ENCODE data around the gene TTC9B.

The TTC9B gene

DNA sequence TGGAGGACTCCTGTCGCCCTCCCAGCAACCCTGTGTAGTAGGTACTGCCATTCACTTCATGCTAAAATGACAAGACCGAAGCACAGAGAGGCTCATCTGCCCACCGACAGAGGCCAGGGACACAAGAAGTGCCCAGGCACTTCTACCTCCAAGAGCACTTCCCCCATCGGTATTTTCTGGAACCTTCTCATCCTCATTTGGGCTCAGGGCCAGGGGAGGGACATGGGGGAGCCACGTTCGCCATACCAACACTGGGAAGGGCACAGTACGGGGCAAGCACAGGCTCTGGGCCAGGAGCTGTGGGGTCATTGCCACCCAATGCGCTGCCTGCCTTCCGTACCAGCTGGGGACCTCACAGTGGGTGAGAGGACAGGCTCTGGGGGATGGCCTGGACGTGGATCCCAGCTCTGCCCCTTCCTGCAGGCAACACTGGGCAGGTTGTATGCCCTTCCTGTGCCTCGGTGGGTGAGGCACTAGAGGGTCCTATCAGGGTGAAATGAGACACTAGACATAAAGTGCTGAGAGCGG is 29.6 kb upstream of the TTC9B start:
- DNase-seq (ENCODE audit: low spot score), result no peak

DNA sequence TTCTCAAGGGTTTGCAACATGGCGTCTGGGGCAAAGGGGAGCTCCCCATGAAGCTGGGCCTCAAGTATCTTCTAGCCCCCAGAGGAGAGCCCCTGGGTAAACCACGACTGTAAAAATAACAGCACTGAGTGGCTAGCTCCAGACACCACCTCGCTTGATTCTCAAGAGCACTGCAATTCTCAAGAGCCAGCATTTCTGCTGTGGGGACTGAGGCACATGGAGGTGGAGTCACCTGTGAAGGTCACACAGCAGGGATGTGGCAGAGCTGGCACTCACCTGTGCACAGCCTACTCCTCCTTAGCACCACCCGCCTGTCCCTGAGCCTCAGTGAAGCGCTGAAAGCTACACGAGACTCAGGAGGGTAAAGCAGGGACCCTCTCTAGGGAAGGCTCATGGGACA is 29.0 kb upstream of the TTC9B start:
- DNase-seq (ENCODE audit: low spot score), result no peak

DNA sequence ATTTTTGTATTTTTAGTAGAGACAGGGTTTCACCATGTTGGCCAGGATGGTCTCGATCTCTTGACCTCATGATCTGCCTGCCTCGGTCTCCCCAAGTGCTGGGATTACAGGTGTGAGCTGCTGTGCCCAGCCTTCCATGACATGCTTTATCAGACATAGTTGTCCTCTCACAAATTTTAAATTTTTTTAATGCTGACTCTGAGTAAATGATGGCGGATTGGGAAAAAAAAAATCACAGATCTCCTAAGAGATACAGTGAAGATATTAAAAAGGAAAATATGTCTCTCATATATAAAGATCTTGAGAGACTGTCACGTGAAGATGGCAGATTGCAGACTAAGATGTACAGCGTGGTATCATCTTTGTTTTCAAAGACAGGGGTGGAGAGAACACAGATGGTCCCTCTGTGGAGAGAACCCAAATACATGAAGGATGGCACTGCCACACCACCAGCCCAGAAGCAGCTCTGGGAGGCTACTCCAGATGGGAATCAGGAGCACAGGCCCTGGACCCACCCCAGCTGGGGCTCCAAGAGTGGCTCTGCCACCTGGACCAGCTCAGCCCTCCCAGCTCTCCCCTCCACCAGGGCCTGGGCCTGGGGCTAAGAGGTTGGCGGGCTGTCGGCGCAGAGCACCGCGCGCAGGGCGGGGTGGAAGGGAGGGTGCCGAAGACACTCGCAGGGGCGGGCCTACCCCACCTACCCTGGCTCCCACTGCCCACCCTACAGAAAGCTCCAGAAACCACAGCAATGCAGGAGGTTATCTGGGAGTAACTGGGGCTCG is 28.3 kb upstream of the TTC9B start:
- no peak for DNase-seq (ENCODE audit: low spot score)

GRCh38 chr19:40245506-40246128 is 27.4 kb upstream of the TTC9B start:
- no peak for DNase-seq (ENCODE audit: low spot score)

- no peak for DNase-seq (ENCODE audit: low spot score)
Observed at GRCh38 chr19:40244579-40245317, 26.6 kb upstream of the TTC9B start.

DNA sequence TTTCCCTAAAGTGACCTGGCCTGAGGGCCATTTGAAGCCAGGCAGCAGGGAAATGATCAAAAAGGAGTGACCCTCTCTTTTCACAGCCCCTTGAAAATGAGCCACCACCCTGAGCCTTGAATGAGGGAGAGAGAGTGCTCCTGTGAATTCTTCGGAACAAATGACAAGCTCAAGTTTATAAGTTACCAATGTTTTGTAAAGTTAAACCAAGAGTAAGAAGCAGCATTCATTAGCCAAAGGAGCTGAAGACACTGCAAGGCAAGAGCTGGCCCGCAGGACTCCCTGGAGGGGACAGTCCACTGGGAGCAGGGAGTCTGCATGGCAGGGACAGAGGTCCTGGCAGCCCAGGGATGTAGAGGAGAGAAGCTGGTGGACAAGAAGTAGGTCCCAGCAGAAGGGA is 25.0 kb upstream of the TTC9B start:
- no peak for DNase-seq (ENCODE audit: low spot score)

DNA sequence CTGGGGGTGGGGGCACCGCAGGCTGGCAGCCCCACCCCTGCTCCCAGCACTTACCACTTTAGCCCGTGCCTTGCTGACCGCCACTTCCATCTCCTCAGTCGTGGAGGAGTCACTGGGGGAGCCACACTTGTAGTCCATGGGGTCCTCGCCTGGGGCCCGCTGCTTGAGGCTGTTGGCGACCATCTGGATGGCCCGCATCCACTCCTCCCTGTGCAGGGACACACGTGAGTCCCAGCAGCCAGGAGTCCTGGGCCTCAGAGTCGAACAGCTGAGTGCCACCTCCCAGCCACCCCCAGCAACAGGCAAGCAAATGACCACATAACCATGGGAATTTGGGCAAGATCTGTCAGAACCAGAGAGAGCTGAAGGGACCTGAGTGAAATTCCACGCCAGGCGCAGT is 24.3 kb upstream of the TTC9B start:
- no peak for DNase-seq (ENCODE audit: low spot score)

- no peak for DNase-seq (ENCODE audit: low spot score)
Observed at GRCh38 chr19:40241809-40242384, 23.7 kb upstream of the TTC9B start.

GRCh38 chr19:40241125-40241808 is 23.1 kb upstream of the TTC9B start:
- no peak for DNase-seq (ENCODE audit: low spot score)

- no peak for DNase-seq (ENCODE audit: low spot score)
Observed at GRCh38 chr19:40240332-40240731, 22.1 kb upstream of the TTC9B start.

- DNase-seq (ENCODE audit: low spot score), result no peak
Observed at GRCh38 chr19:40239415-40240226, 21.4 kb upstream of the TTC9B start.

- no peak for DNase-seq (ENCODE audit: low spot score)
Observed at GRCh38 chr19:40238775-40239174, 20.6 kb upstream of the TTC9B start.

DNA sequence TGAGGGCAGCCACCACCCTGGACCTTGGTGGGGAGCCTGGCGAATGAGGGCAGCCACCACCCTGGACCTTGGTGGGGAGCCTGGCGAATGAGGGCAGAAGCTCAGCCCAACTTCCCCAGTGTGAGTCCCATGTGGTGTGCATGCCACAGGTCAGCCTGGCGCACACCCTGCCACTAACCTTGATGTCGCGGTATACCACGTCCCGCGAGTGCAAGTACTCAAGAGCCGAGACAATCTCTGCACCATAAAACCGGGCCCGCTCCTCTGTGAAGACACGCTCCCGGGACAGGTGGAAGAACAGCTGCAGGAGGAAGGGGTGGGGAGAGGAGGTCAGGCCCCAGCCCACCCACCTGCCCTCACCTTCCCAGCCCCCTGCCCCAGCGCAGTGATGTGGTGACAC is 19.6 kb upstream of the TTC9B start:
- DNase-seq (ENCODE audit: low spot score), result no peak

DNA sequence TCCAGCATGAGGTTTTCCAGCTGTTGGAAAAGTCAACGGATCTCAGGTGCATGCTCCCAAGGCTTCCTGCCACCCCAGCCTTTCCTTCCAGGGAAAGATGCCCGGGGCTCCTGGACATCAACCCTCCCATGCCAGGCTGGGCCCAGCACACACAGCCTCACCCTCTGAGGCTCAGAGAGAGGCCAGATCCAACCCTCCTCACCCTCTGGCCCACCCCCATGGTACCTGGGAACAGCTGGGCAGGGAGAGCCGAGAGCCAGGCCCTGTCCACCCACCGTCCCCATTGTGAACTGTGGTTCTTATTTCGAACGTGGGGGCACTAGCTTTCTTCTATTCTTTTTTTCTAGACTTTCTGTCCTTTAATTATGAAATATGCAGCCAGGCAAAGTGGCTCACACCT is 18.2 kb upstream of the TTC9B start:
- no peak for DNase-seq (ENCODE audit: low spot score)

DNA sequence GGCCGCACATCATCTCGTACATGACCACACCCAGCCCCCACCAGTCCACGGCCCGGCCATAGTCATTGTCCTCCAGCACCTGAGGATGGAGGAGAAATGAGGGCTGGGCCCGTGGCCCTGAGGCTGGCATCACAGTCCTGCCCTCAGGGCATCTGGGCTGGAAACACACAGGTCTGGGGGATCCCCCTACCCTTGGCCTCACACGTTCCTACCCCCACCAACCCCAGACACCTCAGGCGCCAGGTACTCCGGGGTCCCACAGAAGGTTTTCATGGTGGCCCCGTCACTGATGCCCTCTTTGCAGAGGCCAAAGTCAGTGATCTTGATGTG is 17.8 kb upstream of the TTC9B start:
- no peak for DNase-seq (ENCODE audit: low spot score)

- DNase-seq (ENCODE audit: low spot score), result no peak
Observed at GRCh38 chr19:40235238-40236025, 17.2 kb upstream of the TTC9B start.

DNA sequence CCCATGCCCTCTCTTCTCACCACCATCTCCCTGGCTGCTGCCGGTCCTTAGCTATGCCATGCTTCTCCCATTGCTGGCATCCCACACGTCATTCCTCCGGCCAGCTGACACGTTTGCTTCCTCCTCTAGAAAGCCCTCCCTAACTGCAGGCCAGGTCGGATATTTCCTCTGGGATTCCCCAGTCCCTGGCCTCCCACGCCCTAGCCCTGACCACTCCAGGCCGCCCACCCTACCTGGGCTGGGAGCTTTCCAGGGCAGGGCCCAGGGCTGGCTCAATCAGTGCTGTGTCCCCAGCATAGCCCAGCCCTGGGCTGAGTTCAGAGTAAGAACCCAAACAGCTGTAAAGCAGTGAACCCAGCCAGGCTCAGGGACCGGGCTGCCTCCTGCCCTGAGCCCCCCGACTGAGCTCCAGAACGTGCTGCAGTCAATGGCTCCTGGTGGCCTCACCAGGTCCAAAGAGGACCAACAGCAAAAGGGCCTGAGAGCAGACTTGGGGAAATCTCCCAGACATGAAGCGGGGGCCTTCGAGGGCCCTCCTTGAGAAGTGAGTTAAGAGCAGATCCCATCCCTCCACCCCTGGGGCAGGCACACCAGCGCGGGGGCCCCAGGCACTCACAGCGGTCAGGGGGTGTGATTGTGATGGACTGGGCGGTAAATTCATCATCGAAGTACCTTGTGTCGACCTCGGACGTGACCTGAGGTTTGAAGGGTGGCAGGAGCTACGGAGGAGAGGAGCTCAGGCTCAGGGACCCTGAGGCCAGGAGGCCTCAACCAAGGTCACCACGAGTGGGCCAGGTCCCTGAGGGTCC is 16.4 kb upstream of the TTC9B start:
- DNase-seq (ENCODE audit: low spot score), result no peak

GRCh38 chr19:40233811-40234389 is 15.7 kb upstream of the TTC9B start:
- no peak for DNase-seq (ENCODE audit: low spot score)

All from CD4-positive, alpha-beta T cell treated with Interleukin-2 at 100 ng/mL for 4 hours (primary cell).